Adrenal gland (tissue), 12 donors: ENCODE data around the gene GJA3. TPM values are rescaled to one million over a fixed set of nuclear protein-coding genes. Genes with fewer than 3 reads are reported as not detected.

Experiments
- DNase-seq, 7 donors: peaks; one replicate each; pipeline ENCODE4 v3.0.0-alpha.2; 2019 to 2020
- H3K27ac ChIP-seq, 5 donors: fragments of 200-600 bp; sonication (generic) in 4 of 5; 1 replicate in 3 of 5; 2 replicates in 2 of 5; pipeline versions ENCODE4 v1.5.1 to v1.8.0; 2016 to 2020; ENCODE audit warnings: mild to moderate bottlenecking in 1 of 5
- H3K27me3 ChIP-seq: fragments of 200-600 bp; 2 replicates; pipeline ENCODE4 v1.8.0; 2021
- H3K36me3 ChIP-seq, 2 donors: fragments of 200-600 bp; replicated peaks in 1 of 2; 1 replicate in 1 of 2; 2 replicates in 1 of 2; pipeline versions ENCODE4 v1.5.1 to v1.8.0; 2018 to 2022
- H3K4me1 ChIP-seq, 2 donors: fragments of 200-600 bp; replicated peaks in 1 of 2; 1 replicate in 1 of 2; 2 replicates in 1 of 2; pipeline versions ENCODE4 v1.5.1 to v1.8.0; 2018 to 2021
- H3K4me3 ChIP-seq, 4 donors: fragments of 200-600 bp; sonication (generic) in 3 of 4; one replicate each; pipeline ENCODE4 v1.5.1; 2016 to 2018
- H3K9me3 ChIP-seq, 3 donors: fragments of 200-600 bp; sonication (generic) in 1 of 3; replicated peaks in 1 of 3; 1 replicate in 2 of 3; 2 replicates in 1 of 3; pipeline versions ENCODE4 v1.5.1 to v1.8.0; 2016 to 2021
- CTCF ChIP-seq, 6 experiments: fragments of 450-650 bp in 4 of 6; fragments of 200-600 bp in 2 of 6; sonication (generic) in 1 of 6; IDR thresholded peaks; 1 replicate in 5 of 6; 2 replicates in 1 of 6; pipeline versions ENCODE4 v1.5.1 to v1.8.0; 2016 to 2021; ENCODE audit warnings: antibody characterized with exemption in 6 of 6, mild to moderate bottlenecking in 2 of 6, moderate library complexity in 1 of 6
- POLR2A ChIP-seq, 2 donors: fragments of 450-650 bp; IDR thresholded peaks; one replicate each; pipeline ENCODE4 v1.6.1; 2017; ENCODE audit warnings: antibody characterized with exemption in 2 of 2, mild to moderate bottlenecking in 2 of 2, moderate library complexity in 1 of 2
- whole genome bisulfite sequencing, 4 donors: extraction: QIAGEN DNeasy Blood & Tissue Kit in 2 of 4; methylation state at CpG; one replicate each; pipeline versions ENCODE4 v1.1.5 to v1.1.7; 2013 to 2017; 5-methylcytosine and 5-hydroxymethylcytosine counted together
- intact Hi-C, 2 donors: fragments of 100-400 bp; cut with DNase I; formaldehyde crosslinking; loops; one replicate each; pipeline versions ENCODE4 v1.14.1 to v1.15.0; 2022 to 2023
- polyA plus RNA-seq, 3 donors: library from polyadenylated mRNA; stranded (reverse); fragments of 200-250 nt in 2 of 3; fragments of 350-450 nt in 1 of 3; fragmentation: Illumina TruSeq in 1 of 3; extraction: RNeasy Lipid Tissue Mini Kit (QIAGEN cat#74804) in 1 of 3; gene quantifications; one replicate each; pipeline ENCODE4 v1.2.3, GENCODE V29; 2013 to 2014
- total RNA-seq, 9 donors: library from RNA; depleted of rRNA in 4 of 9; stranded (reverse); fragments of >200 nt in 4 of 9; fragments of 120-200 nt in 1 of 9; fragmentation: NEBNext Ultra II Directional in 1 of 9; extraction: Animal tissue kit (Norgen Biotek cat#: 25700) in 1 of 9; gene quantifications; one replicate each; pipeline versions ENCODE4 v1.1.0 to v1.2.4, GENCODE V29; 2013 to 2023
- donor health status: healthy with polysubstance abuse.
- donor health status: Bipolar disorder and iron deficiency.
- donor health status: DM: yes; HTN: yes; CAD: no.
- donor health status: DM: no; HTN: no; CAD: no.
- donor health status: DM: no; HTN: no; CAD: no.
- donor health status: DM: yes; HTN: yes; CAD: no.

Gene GJA3
- total and polyA plus RNA-seq, 12 donors = under 0.01 TPM; not detected in 11

DNA sequence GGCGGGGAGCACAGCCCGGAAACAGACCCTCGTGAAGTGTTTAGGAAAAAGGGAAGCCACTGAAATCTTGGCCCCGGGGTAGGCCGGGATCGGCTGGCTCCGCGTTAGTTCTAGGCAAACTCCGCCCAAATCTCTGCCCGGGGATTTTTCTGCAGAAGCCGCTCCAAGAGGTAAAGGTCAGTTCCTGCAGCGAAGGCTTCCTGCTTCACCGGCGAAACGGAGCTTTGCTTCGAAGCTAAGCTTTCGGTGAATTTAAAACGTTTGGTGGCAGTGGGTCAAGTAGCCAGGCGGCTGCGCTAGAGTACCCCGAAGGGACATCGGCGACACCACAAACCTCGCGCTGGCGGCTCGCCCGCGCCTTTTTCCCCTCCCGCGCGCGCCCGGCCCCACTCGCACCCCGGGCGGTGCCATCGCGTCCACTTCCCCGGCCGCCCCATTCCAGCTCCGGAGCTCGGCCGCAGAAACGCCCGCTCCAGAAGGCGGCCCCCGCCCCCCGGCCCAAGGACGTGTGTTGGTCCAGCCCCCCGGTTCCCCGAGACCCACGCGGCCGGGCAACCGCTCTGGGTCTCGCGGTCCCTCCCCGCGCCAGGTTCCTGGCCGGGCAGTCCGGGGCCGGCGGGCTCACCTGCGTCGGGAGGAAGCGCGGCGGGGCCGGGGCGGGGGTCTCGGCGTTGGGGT is 31.4 kb upstream of the GJA3 start:
- peaks cover 15 to 27% of the 10 kb centered on the region in 2 donors for H3K4me1 ChIP-seq
- intact Hi-C loops = loop anchor here in 1 of 2 donors (10.0 kb wide), 1 partner anchor 723 kb away; no protein-coding TSS in a partner anchor
- no peak overlapping the region for H3K27ac ChIP-seq
- H3K9me3 ChIP-seq = no peaks in the 10 kb centered on the region
- whole genome bisulfite sequencing, 4 donors = 1 to 3% (median 2%) methylated on average over 7 to 73 of the region's 73 CpGs
- peaks cover 41% of the 10 kb centered on the region for H3K27me3 ChIP-seq
- no peak for TF ChIP-seq CTCF (IDR thresholded peaks at IDR 0.05)
- no peak for TF ChIP-seq POLR2A (IDR thresholded peaks at IDR 0.05)
- peak in 2 of 7 donors; percentile 19 to 43 for DNase-seq
- H3K36me3 ChIP-seq = no peaks in the 10 kb centered on the region
- H3K4me3 ChIP-seq = peak overlapping the region in 2 of 4 donors; percentile 50 to 51

- 32 to 45% (median 40%) methylated on average over 10 to 24 of the region's 24 CpGs for WGBS, 4 donors
- intact Hi-C loops = loop anchor here in 1 of 2 donors (10.0 kb wide), 1 partner anchor 723 kb away; no protein-coding TSS in a partner anchor
- Histone ChIP-seq H3K27ac (no peak overlapping the region), H3K27me3 (peaks cover 41% of the 10 kb centered on the region), H3K4me3 (peak overlapping the region in 1 of 4 donors; percentile 51), H3K9me3 (no peaks in the 10 kb centered on the region), H3K4me1 (peaks cover 15 to 27% of the 10 kb centered on the region in 2 donors), H3K36me3 (no peaks in the 10 kb centered on the region)
- DNase-seq = no peak
- TF ChIP-seq POLR2A (IDR thresholded peaks at IDR 0.05) (no peak), CTCF (IDR thresholded peaks at IDR 0.05) (no peak)
Measured at GRCh38 chr13:20191311-20192157, 30.7 kb upstream of the GJA3 start.

DNA sequence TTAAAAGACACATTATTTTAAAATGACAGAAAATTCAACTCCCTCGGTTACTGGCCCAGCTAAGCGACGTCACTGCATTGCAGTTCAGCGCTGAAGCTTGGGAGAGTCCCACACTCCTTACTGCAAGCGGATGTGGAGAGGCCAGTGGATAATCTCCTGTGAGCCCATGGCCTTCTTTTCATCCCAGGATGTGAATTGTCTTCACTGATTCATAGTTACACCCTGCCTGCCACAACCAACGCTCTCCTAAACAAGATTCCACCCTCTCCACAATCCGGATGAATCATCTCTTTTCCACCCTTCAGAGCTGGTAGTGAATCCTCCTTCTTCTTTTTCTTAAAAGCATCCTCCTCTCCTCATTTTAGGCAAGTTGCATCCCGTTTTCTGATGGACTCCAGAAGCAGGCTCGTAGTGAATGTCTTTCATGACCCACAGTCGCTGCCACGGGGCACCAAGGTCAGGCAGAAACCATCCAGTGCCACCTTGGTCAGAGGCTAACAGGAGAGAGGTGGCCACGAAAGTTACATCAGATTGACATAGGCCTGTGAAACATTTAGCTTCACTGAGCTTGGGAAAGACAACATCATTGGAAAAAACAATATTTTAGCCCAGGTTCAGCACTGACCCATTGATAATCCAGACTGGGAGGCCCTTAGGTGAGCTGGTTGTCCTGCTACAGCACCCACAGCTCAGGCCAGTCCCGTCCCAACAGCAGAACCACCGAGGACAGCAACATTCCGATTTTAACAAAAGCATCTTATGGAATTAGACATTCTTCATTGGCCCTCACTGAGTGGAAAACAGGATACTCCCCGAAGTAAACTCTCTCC is 29.8 kb upstream of the GJA3 start:
- no peaks in the 10 kb centered on the region for H3K36me3 ChIP-seq
- no peak for TF ChIP-seq CTCF (IDR thresholded peaks at IDR 0.05)
- TF ChIP-seq POLR2A (IDR thresholded peaks at IDR 0.05) = no peak
- peaks cover 36% of the 10 kb centered on the region for H3K27me3 ChIP-seq
- H3K4me1 ChIP-seq = peaks cover 15 to 27% of the 10 kb centered on the region in 2 donors
- no peaks in the 10 kb centered on the region for H3K9me3 ChIP-seq
- intact Hi-C loops = loop anchor here in 1 of 2 donors (10.0 kb wide), 1 partner anchor 724 kb away; no protein-coding TSS in a partner anchor
- WGBS, 4 donors = 92 to 96% (median 94%) methylated on average over 15 to 16 of the region's 16 CpGs
- H3K4me3 ChIP-seq = no peak overlapping the region
- DNase-seq = no peak
- no peak overlapping the region for H3K27ac ChIP-seq
